ENCODE measurements around the gene FAH. TPM values are rescaled to one million over a fixed set of nuclear protein-coding genes. Genes with fewer than 3 reads are reported as not detected.

Gene FAH
- total RNA-seq, 1 experiment from 2014 or later, result 21.5 TPM

- H3K18ac ChIP-seq (ENCODE audit: insufficient read length, low read depth, low read length), result no peak overlapping the region
- H3K14ac ChIP-seq (ENCODE audit: insufficient read depth, low read length), result no peak overlapping the region
- H2BK20ac ChIP-seq (ENCODE audit: low read depth, low read length, poor library complexity, severe bottlenecking), result no peak overlapping the region
- no peak overlapping the region for H3K23ac ChIP-seq (ENCODE audit: insufficient read length, low read depth, low read length)
- H3K4ac ChIP-seq (ENCODE audit: low read depth, low read length), result no peak overlapping the region
- no peaks in the 10 kb centered on the region for H3K27me3 ChIP-seq (ENCODE audit: insufficient read depth, low read length)
- no peaks in the 10 kb centered on the region for H3K9me3 ChIP-seq (ENCODE audit: control insufficient read depth, low read depth, low read length)
- H3K27ac ChIP-seq (ENCODE audit: insufficient read length, low read depth, low read length), result no peak overlapping the region
- no peaks in the 10 kb centered on the region for H3K79me2 ChIP-seq (ENCODE audit: insufficient read depth, low read length)
- no peak for TF ChIP-seq CTCF (conservative IDR thresholded peaks at IDR 0.05)
- peaks cover 5 to 7% of the 10 kb centered on the region in 2 experiments for H3K9me3 Mint-ChIP-seq
- no peak overlapping the region for H3K4me3 Mint-ChIP-seq
- H3K36me3 Mint-ChIP-seq (ENCODE audit: insufficient read depth in 1 of 3, low read depth in 3 of 3), result no peaks in the 10 kb centered on the region
- no peak overlapping the region for H3T11ph ChIP-seq (ENCODE audit: low read length)
- no peaks in the 10 kb centered on the region for H3K79me1 ChIP-seq (ENCODE audit: insufficient read depth, low read depth, low read length, poor library complexity, severe bottlenecking)
- H3K27me3 Mint-ChIP-seq (ENCODE audit: low read depth), result peaks cover 2% of the 10 kb centered on the region
- H3K23me2 ChIP-seq (ENCODE audit: insufficient read length, low read depth, low read length, poor library complexity, severe bottlenecking), result no peaks in the 10 kb centered on the region
- no peak overlapping the region for H2BK12ac ChIP-seq (ENCODE audit: insufficient read length, low read depth, low read length)
- no peak overlapping the region for H3K9ac ChIP-seq (ENCODE audit: extremely low read depth, insufficient read length, low read length)
- no peak overlapping the region for H4K91ac ChIP-seq (ENCODE audit: insufficient read length, low read depth, low read length)
- H3K4me2 ChIP-seq (ENCODE audit: insufficient read depth, insufficient read length, low read length), result no peak overlapping the region
- DNase-seq, result no peak
- no peak overlapping the region for H2BK15ac ChIP-seq (ENCODE audit: low read depth, low read length)
- no peak overlapping the region for H2AFZ ChIP-seq (ENCODE audit: low read length)
- H3K4me1 ChIP-seq (ENCODE audit: insufficient read depth, low read length), result no peaks in the 10 kb centered on the region
- no CpG with 5 or more reads among the region's 5 CpGs for WGBS (ENCODE audit: extremely low coverage, insufficient read length, low lambda C conversion rate)
- H3K4me1 Mint-ChIP-seq, result no peaks in the 10 kb centered on the region
- H4K20me1 ChIP-seq (ENCODE audit: control insufficient read depth, insufficient read depth, insufficient read length), result no peaks in the 10 kb centered on the region
- no peak overlapping the region for H2BK120ac ChIP-seq (ENCODE audit: low read depth, low read length, poor library complexity, severe bottlenecking)
- no peak overlapping the region for H3K27ac Mint-ChIP-seq
- no peak overlapping the region for H4K8ac ChIP-seq (replicated peaks; ENCODE audit: insufficient read length, low read depth, low read length)
- H4K5ac ChIP-seq (ENCODE audit: insufficient read length, low read depth, low read length), result no peak overlapping the region
- H2AK5ac ChIP-seq (ENCODE audit: insufficient read length, low read length), result no peak overlapping the region
- H2BK5ac ChIP-seq (ENCODE audit: insufficient read length, low read length), result no peak overlapping the region
- no peak overlapping the region for H3K56ac ChIP-seq (ENCODE audit: insufficient read length, low read depth, low read length)
Measured at GRCh38 chr15:80216141-80216540, 63.3 kb downstream of the FAH start.

All from H9 (cell line).